Activated CD4-positive, alpha-beta T cell treated with anti-CD3 and anti-CD28 coated beads, Interleukin-2, amount 10 ng/mL, durations not matched to agents 24 days and 14 days (primary cell): ENCODE results near the gene LRRN1. TPM values are rescaled to one million over a fixed set of nuclear protein-coding genes. Genes with fewer than 3 reads are reported as not detected.
"Not testable (repeated sequence)": the region's sequence is repeated elsewhere in the genome, so short reads cannot be mapped to it uniquely, and the experiment has no call there.

Experiments
- DNase-seq: peaks from one replicate; pipeline ENCODE4 v3.0.0; 2022
- H3K27ac Mint-ChIP-seq: one replicate; pipeline ENCODE4 v1.8.0; 2022; ENCODE audit warnings: mild to moderate bottlenecking, mixed read lengths
- H3K27me3 Mint-ChIP-seq: one replicate; pipeline ENCODE4 v1.8.0; 2022; ENCODE audit warnings: mixed read lengths
- H3K36me3 Mint-ChIP-seq: one replicate; pipeline ENCODE4 v1.8.0; 2022; ENCODE audit warnings: low read depth, mild to moderate bottlenecking, mixed read lengths
- H3K4me1 Mint-ChIP-seq: one replicate; pipeline ENCODE4 v1.8.0; 2021; ENCODE audit warnings: mixed read lengths
- H3K4me3 Mint-ChIP-seq: one replicate; pipeline ENCODE4 v1.8.0; 2022; ENCODE audit warnings: mild to moderate bottlenecking, moderate library complexity, mixed read lengths
- H3K9me3 Mint-ChIP-seq: one replicate; pipeline ENCODE4 v1.8.0; 2021; ENCODE audit warnings: mixed read lengths
- intact Hi-C: fragments of 100-400 bp; cut with micrococcal nuclease; formaldehyde crosslinking; loops from one replicate; pipeline ENCODE4 v1.15.1; 2023
- total RNA-seq: library from RNA; stranded (reverse); gene quantifications from 2 replicates; pipeline ENCODE4 v1.2.3, GENCODE V29; 2022

Gene LRRN1
- total RNA-seq, 1 donor from 2014 or later = 0.05 TPM

DNA sequence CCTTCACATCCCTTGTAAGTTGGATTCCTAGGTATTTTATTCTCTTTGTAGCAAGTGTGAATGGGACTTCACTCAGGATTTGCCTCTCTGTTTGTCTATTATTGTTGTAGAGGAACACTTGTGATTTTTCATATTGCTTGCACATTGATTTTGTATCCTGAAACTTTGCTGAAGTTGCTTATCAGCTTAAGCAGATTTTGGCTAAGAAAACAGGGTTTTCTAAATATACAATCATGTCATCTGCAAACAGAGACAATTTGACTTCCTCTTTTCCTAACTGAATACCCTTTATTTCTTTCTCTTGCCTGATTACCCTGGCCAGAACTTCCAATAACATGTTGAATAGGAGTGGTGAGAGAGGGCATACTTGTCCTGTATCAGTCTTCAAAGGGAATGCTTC, 88.1 kb downstream of the LRRN1 start:
- H3K27ac Mint-ChIP-seq, DNase-seq, intact Hi-C loops, H3K27me3 Mint-ChIP-seq, H3K4me3 Mint-ChIP-seq, H3K4me1 Mint-ChIP-seq, H3K36me3 Mint-ChIP-seq, H3K9me3 Mint-ChIP-seq: not testable (repeated sequence)

DNA sequence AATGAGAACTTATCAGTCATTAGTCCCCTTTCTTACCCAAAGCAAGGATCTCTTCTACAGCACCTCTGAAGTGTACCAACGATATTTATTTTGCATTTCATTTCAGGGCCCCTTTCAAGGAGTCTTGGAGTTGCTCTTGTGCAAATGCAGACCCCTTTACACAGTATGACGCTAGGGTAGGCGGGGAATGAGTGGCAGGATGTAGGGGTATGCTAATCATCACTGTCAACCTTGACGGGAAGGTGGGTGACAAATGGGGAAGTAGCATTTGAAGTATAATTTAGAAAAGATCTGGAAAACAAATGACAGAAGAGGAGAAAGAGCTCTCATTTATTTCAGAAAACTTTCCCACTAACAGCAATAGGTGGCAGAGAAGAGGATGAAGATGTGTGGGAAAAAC, 94.4 kb downstream of the LRRN1 start:
- Mint-ChIP-seq H3K4me3 (no peak overlapping the region), H3K27ac (no peak overlapping the region), H3K9me3 (peaks cover 4% of the 10 kb centered on the region), H3K4me1 (no peaks in the 10 kb centered on the region), H3K36me3 (no peaks in the 10 kb centered on the region), H3K27me3 (no peaks in the 10 kb centered on the region)
- intact Hi-C loops = no loop called here
- no peak for DNase-seq
